Psoas muscle (tissue), 8 donors: ENCODE measurements around the gene BRWD1. TPM values are rescaled to one million over a fixed set of nuclear protein-coding genes. Genes with fewer than 3 reads are reported as not detected.

Experiments
- ATAC-seq, 4 donors: fragments of 200-7000 bp; cut with Tn5 transposase; one replicate each; pipeline ENCODE4 v1.9.1; 2020; ENCODE audit warnings: moderate library complexity in 3 of 4, mild to moderate bottlenecking in 2 of 4
- DNase-seq, 2 donors: peaks; one replicate each; pipeline ENCODE4 v3.0.0-alpha.2; 2020
- H3K27ac ChIP-seq: fragments of 200-600 bp; one replicate; pipeline ENCODE4 v1.8.0; 2022
- H3K27me3 ChIP-seq, 3 donors: fragments of 200-600 bp in 1 of 3; one replicate each; pipeline versions ENCODE4 v1.6.1 to v1.8.0; 2013 to 2022; ENCODE audit warnings: low read length in 2 of 3, mild to moderate bottlenecking in 2 of 3, moderate library complexity in 1 of 3; ENCODE audit not compliant: insufficient read depth in 3 of 3
- H3K36me3 ChIP-seq, 2 donors: fragments of 200-600 bp in 1 of 2; one replicate each; pipeline versions ENCODE4 v1.6.1 to v1.8.0; 2013 to 2022; ENCODE audit warnings: low read depth in 1 of 2, mild to moderate bottlenecking in 1 of 2, moderate library complexity in 1 of 2; ENCODE audit not compliant: insufficient read depth in 1 of 2
- H3K4me1 ChIP-seq: fragments of 200-600 bp; one replicate; pipeline ENCODE4 v1.8.0; 2022
- H3K4me3 ChIP-seq: fragments of 200-600 bp; one replicate; pipeline ENCODE4 v1.8.0; 2022; ENCODE audit warnings: mild to moderate bottlenecking
- H3K9me3 ChIP-seq: fragments of 200-600 bp; one replicate; pipeline ENCODE4 v1.8.0; 2022
- CTCF ChIP-seq: fragments of 200-600 bp; IDR thresholded peaks from one replicate; pipeline ENCODE4 v1.8.0; 2022; ENCODE audit warnings: antibody characterized with exemption
- WGBS, 3 donors: extraction: QIAGEN DNeasy Blood & Tissue Kit; methylation state at CpG; one replicate each; pipeline versions ENCODE4 v1.1.6 to v1.1.7; 2013; 5-methylcytosine and 5-hydroxymethylcytosine counted together
- intact Hi-C, 2 donors: fragments of 100-400 bp; cut with DNase I; formaldehyde crosslinking; loops; one replicate each; pipeline versions ENCODE4 v1.11.0 to v1.14.2; 2022
- polyA plus RNA-seq, 3 donors: library from polyadenylated mRNA; stranded (reverse); fragments of 200-250 nt; gene quantifications; one replicate each; pipeline ENCODE4 v1.2.3, GENCODE V29; 2013
- total RNA-seq, 4 donors: library from RNA; stranded (reverse); fragmentation: NEBNext Ultra II Directional in 2 of 4; extraction: Animal tissue kit (Norgen Biotek cat#: 25700) in 2 of 4; gene quantifications; one replicate each; pipeline versions ENCODE4 v1.2.1 to v1.2.4, GENCODE V29; 2021 to 2023
- donor health status: healthy with polysubstance abuse.
- donor health status: DM: no; HTN: no; CAD: no; lungs with moderate emphysema.
- donor health status: Bipolar disorder and iron deficiency.
- donor health status: healthy.
- donor health status: DM: yes; HTN: yes; CAD: no.
- donor health status: DM: no; HTN: no; CAD: no.
- donor health status: DM: no; HTN: no; CAD: no.
- donor health status: DM: yes; HTN: yes; CAD: no.

Gene BRWD1
- total and polyA plus RNA-seq, 7 donors = 12.6 to 33.0 (median 30.2) TPM

- H3K27me3 ChIP-seq = no peaks in the 10 kb centered on the region
- peaks cover 0 to 25% of the 10 kb centered on the region in 2 donors for H3K36me3 ChIP-seq
- ATAC-seq (peak in 2 of 4 donors; percentile 20 to 27), DNase-seq (no peak)
- no peaks in the 10 kb centered on the region for H3K9me3 ChIP-seq
- WGBS, 3 donors = 2 to 5% (median 3%) methylated on average over 47 to 51 of the region's 51 CpGs
- peak overlapping the region; percentile 77 for H3K4me3 ChIP-seq
- peaks cover 26% of the 10 kb centered on the region for H3K4me1 ChIP-seq
- H3K27ac ChIP-seq = peak overlapping the region; percentile 92
- intact Hi-C loops = loop anchor here in 1 of 2 donors (10.0 kb wide), 1 partner anchor 202 kb away; a partner anchor contains a TSS
- no peak for TF ChIP-seq CTCF
These were observed 130.8 kb downstream of the BRWD1 start for GRCh38 chr21:39182484-39183271.

GRCh38 chr21:39182016-39182415, 131.4 kb downstream of the BRWD1 start:
- no peak for TF ChIP-seq CTCF
- no peak for DNase-seq
- ATAC-seq = no peak
- Histone ChIP-seq H3K27ac (peak overlapping the region; percentile 92), H3K4me3 (peak overlapping the region; percentile 77), H3K27me3 (no peaks in the 10 kb centered on the region), H3K36me3 (peaks cover 0 to 28% of the 10 kb centered on the region in 2 donors), H3K4me1 (peaks cover 28% of the 10 kb centered on the region), H3K9me3 (no peaks in the 10 kb centered on the region)
- 56 to 76% (median 66%) methylated on average over 8 of the region's 8 CpGs for WGBS, 3 donors
- intact Hi-C loops = loop anchor here in 1 of 2 donors (10.0 kb wide), 1 partner anchor 203 kb away; a partner anchor contains a TSS

GRCh38 chr21:39181205-39181818, 132.1 kb downstream of the BRWD1 start:
- intact Hi-C loops = loop anchor here in 1 of 2 donors (10.0 kb wide), 1 partner anchor 203 kb away; a partner anchor contains a TSS
- H3K27me3 ChIP-seq = no peaks in the 10 kb centered on the region

GRCh38 chr21:39180429-39181019, 132.9 kb downstream of the BRWD1 start:
- 88 to 95% (median 94%) methylated on average over 2 of the region's 2 CpGs for WGBS, 3 donors
- peaks cover 34% of the 10 kb centered on the region for H3K4me1 ChIP-seq
- intact Hi-C loops = loop anchor here in 1 of 2 donors (10.0 kb wide), 1 partner anchor 204 kb away; a partner anchor contains a TSS
- ATAC-seq = no peak
- no peak overlapping the region for H3K4me3 ChIP-seq
- peaks cover 0 to 38% of the 10 kb centered on the region in 2 donors for H3K36me3 ChIP-seq
- H3K27me3 ChIP-seq = no peaks in the 10 kb centered on the region
- H3K27ac ChIP-seq = no peak overlapping the region
- no peak for TF ChIP-seq CTCF
- DNase-seq = no peak
- no peaks in the 10 kb centered on the region for H3K9me3 ChIP-seq

More at GRCh38 chr21:39181205-39181818, 132.1 kb downstream of the BRWD1 start:
- no peaks in the 10 kb centered on the region for H3K9me3 ChIP-seq
- TF ChIP-seq CTCF = no peak
- no peak overlapping the region for H3K27ac ChIP-seq
- H3K4me1 ChIP-seq = peaks cover 31% of the 10 kb centered on the region
- no peak overlapping the region for H3K4me3 ChIP-seq
- WGBS, 3 donors = 88 to 90% (median 89%) methylated on average over 4 of the region's 4 CpGs
- ATAC-seq (no peak), DNase-seq (no peak)
- H3K36me3 ChIP-seq = peaks cover 0 to 35% of the 10 kb centered on the region in 2 donors
